Aorta (tissue), 5 donors: Measurements from ENCODE around the gene VSIG10. TPM values are rescaled to one million over a fixed set of nuclear protein-coding genes. Genes with fewer than 3 reads are reported as not detected.
"Not testable (repeated sequence)": the region's sequence is repeated elsewhere in the genome, so short reads cannot be mapped to it uniquely, and the experiment has no call there.

ENCODE experiments used
- ATAC-seq: fragments of 200-7000 bp; cut with Tn5 transposase; one replicate; pipeline ENCODE4 v1.9.1; 2022; ENCODE audit warnings: moderate library complexity; ENCODE audit not compliant: low FRiP score
- DNase-seq, 2 donors: peaks; one replicate each; pipeline ENCODE4 v3.0.0-alpha.2; 2020
- H3K27ac ChIP-seq, 2 donors: one replicate each; pipeline ENCODE4 v1.5.1; 2013; ENCODE audit warnings: low read length in 2 of 2, mild to moderate bottlenecking in 2 of 2, moderate library complexity in 2 of 2, control low read depth in 1 of 2, inconsistent platforms in 1 of 2, low read depth in 1 of 2
- H3K27me3 ChIP-seq, 2 donors: one replicate each; pipeline ENCODE4 v1.6.1; 2013; ENCODE audit warnings: control low read depth in 1 of 2, low read length in 1 of 2, mild to moderate bottlenecking in 1 of 2, moderate library complexity in 1 of 2; ENCODE audit not compliant: insufficient read depth in 2 of 2, control insufficient read depth in 1 of 2
- H3K36me3 ChIP-seq, 2 donors: one replicate each; pipeline ENCODE4 v1.6.1; 2013; ENCODE audit warnings: control low read depth in 1 of 2, low read length in 1 of 2, mild to moderate bottlenecking in 1 of 2; ENCODE audit not compliant: insufficient read depth in 2 of 2, control insufficient read depth in 1 of 2
- H3K4me1 ChIP-seq, 2 donors: one replicate each; pipeline ENCODE4 v1.6.1; 2013; ENCODE audit warnings: low read length in 2 of 2, control low read depth in 1 of 2, mild to moderate bottlenecking in 1 of 2, moderate library complexity in 1 of 2; ENCODE audit not compliant: insufficient read depth in 2 of 2, control insufficient read depth in 1 of 2
- H3K4me3 ChIP-seq, 2 donors: one replicate each; pipeline ENCODE4 v1.5.1; 2013; ENCODE audit warnings: low read length in 2 of 2, control low read depth in 1 of 2, mild to moderate bottlenecking in 1 of 2
- H3K9me3 ChIP-seq: one replicate; pipeline ENCODE4 v1.6.1; 2013; ENCODE audit warnings: mild to moderate bottlenecking, low read length; ENCODE audit not compliant: control insufficient read depth
- WGBS, 2 donors: extraction: QIAGEN DNeasy Blood & Tissue Kit; methylation state at CpG; one replicate each; pipeline ENCODE4 v1.1.7; 2013; 5-methylcytosine and 5-hydroxymethylcytosine counted together
- intact Hi-C, 2 donors: fragments of 100-400 bp; cut with DNase I; formaldehyde crosslinking; loops; one replicate each; pipeline versions ENCODE4 v1.14.2 to v1.15.0; 2022
- polyA plus RNA-seq, 2 donors: library from polyadenylated mRNA; stranded (reverse); fragments of 200-250 nt; gene quantifications; one replicate each; pipeline ENCODE4 v1.2.3, GENCODE V29; 2013
- total RNA-seq, 2 donors: library from RNA; stranded (reverse); fragmentation: NEBNext Ultra II Directional; extraction: Animal tissue kit (Norgen Biotek cat#: 25700); gene quantifications; one replicate each; pipeline ENCODE4 v1.2.1, GENCODE V29; 2021
- donor health status: healthy with polysubstance abuse.
- donor health status: Bipolar disorder and iron deficiency.
- donor health status: DM: no; HTN: no; CAD: no.
- donor health status: DM: no; HTN: no; CAD: no.
- donor health status: DM: yes; HTN: yes; CAD: no.

Gene VSIG10
- total and polyA plus RNA-seq, 4 donors, result 7.3 to 21.7 (median 15.5) TPM

DNA sequence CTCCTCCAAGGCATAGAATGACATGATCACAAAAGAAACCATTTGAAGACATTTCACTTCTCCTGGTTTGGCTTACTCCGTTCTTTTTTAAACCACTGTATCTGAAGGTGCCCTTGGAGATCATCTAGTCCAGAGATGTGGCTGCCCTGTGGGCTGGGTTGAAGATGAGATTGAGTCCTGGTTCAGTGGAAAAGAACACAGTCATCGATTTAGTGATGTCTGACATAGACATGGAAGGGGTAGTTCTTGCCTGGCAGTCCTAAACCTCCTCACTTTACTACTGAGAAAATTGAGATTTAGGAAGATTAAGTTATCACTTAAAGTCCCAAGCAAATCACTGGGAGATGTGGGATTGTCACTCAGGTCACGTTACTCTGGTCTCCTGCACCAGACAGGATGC lies 2.8 kb downstream of the VSIG10 start:
- H3K4me1 ChIP-seq, result no peaks in the 10 kb centered on the region
- WGBS, 2 donors, result 92 to 93% methylated on average over 3 of the region's 3 CpGs
- ATAC-seq, result no peak
- H3K36me3 ChIP-seq, result no peaks in the 10 kb centered on the region
- DNase-seq, result no peak
- no peaks in the 10 kb centered on the region for H3K9me3 ChIP-seq
- H3K27me3 ChIP-seq, result no peaks in the 10 kb centered on the region
- intact Hi-C loops, result loop anchor here (5.0 kb wide), 1 partner anchor 39 kb away; the partner anchor contains the start of gene WSB2 (in 2 of the 2)
- H3K27ac ChIP-seq, result no peak overlapping the region
- no peak overlapping the region for H3K4me3 ChIP-seq

GRCh38 chr12:118098911-118099671 lies 4.7 kb downstream of the VSIG10 start:
- H3K4me3 ChIP-seq, result no peak overlapping the region
- H3K4me1 ChIP-seq, result no peaks in the 10 kb centered on the region
- ATAC-seq (no peak), DNase-seq (no peak)
- WGBS, 2 donors, result 91 to 93% methylated on average over 12 of the region's 12 CpGs
- intact Hi-C loops, result no loop called here
- no peak overlapping the region for H3K27ac ChIP-seq
- no peaks in the 10 kb centered on the region for H3K36me3 ChIP-seq
- H3K9me3 ChIP-seq, result no peaks in the 10 kb centered on the region
- no peaks in the 10 kb centered on the region for H3K27me3 ChIP-seq

DNA sequence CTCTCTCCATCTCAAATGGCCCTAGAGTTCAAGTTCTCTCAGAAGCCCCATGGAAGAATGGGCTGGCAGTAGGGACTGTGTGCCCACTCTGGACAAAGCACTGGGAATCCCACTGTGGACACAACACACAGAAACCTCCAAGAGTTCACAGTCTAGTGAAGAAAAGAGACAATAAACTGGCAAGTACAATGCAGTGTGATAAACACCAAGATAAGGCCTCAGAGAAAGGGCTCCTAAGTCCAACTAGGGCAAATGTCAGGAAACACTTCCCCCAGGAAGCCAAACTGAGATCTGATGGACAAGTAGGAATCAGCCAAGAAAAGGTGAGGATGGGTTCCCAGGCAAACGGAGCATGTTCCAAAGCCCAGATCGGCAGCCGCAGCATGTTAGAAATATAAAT lies 5.4 kb downstream of the VSIG10 start:
- Histone ChIP-seq H3K27me3 (no peaks in the 10 kb centered on the region), H3K4me1 (no peaks in the 10 kb centered on the region), H3K4me3 (no peak overlapping the region), H3K27ac (no peak overlapping the region), H3K36me3 (no peaks in the 10 kb centered on the region), H3K9me3 (no peaks in the 10 kb centered on the region)
- no peak for DNase-seq
- WGBS, 2 donors, result 92 to 95% methylated on average over 3 of the region's 3 CpGs
- ATAC-seq, result no peak
- intact Hi-C loops, result no loop called here

DNA sequence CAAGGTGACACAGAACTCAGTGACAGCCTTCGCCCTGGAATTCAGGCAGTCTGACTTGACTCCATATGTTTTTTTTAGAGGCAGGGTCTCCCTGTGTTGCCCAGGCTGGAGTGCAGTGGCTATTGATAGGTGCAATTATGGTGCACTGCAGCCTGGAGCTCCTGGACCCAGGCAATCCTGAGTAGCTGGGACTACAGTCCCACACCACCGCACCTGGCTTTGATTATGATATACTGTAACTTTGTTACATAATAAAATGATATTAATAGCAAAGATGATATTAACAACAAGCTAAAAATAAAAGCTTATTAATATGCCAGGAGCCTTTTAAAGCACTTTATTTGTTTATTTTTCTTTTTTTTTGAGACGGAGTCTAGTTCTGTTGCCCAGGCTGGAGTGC lies 9.8 kb downstream of the VSIG10 start:
- Histone ChIP-seq H3K9me3 (no peaks in the 10 kb centered on the region), H3K27me3 (no peaks in the 10 kb centered on the region), H3K4me1 (no peaks in the 10 kb centered on the region), H3K4me3 (no peak overlapping the region), H3K27ac (no peak overlapping the region), H3K36me3 (no peaks in the 10 kb centered on the region)
- intact Hi-C loops, result no loop called here
- DNase-seq (no peak), ATAC-seq (no peak)
- 78 to 79% methylated on average over 3 of the region's 3 CpGs for WGBS, 2 donors

- WGBS, 2 donors, result 92 to 94% methylated on average over 9 of the region's 9 CpGs
- Histone ChIP-seq H3K9me3 (no peaks in the 10 kb centered on the region), H3K27ac (no peak overlapping the region), H3K4me3 (no peak overlapping the region), H3K27me3 (no peaks in the 10 kb centered on the region), H3K4me1 (no peaks in the 10 kb centered on the region), H3K36me3 (no peaks in the 10 kb centered on the region)
- ATAC-seq, result no peak
- no peak for DNase-seq
- intact Hi-C loops, result no loop called here
Measured at GRCh38 chr12:118089782-118090181, 14.0 kb downstream of the VSIG10 start.

GRCh38 chr12:118082161-118082560 lies 21.6 kb downstream of the VSIG10 start:
- no peak overlapping the region for H3K4me3 ChIP-seq
- H3K9me3 ChIP-seq, result no peaks in the 10 kb centered on the region
- H3K27ac ChIP-seq, result no peak overlapping the region
- WGBS, 2 donors, result 87 to 94% methylated on average over 9 of the region's 9 CpGs
- H3K4me1 ChIP-seq, result no peaks in the 10 kb centered on the region
- DNase-seq (no peak), ATAC-seq (no peak)
- H3K27me3 ChIP-seq, result no peaks in the 10 kb centered on the region
- intact Hi-C loops, result no loop called here
- peaks cover 0 to 4% of the 10 kb centered on the region in 2 donors for H3K36me3 ChIP-seq

DNA sequence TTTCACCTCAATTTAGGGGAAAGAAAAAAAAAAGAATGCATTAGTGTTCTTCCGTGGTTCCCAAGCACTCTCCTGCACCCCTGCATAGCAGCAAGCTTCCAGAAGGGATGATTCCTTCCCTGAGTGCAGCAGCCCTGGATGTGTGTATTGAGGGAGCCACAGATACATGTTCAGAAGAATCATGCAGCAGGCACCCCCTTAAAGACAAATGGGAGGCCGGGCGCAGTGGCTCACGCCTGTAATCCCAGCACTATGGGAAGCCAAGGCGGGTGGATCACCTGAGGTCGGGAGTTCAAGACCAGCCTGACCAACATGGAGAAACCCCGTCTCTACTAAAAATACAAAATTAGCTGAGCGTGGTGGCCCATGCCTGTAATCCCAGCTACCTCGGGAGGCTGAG lies 22.3 kb downstream of the VSIG10 start:
- H3K27ac ChIP-seq, H3K36me3 ChIP-seq, H3K27me3 ChIP-seq, H3K9me3 ChIP-seq, H3K4me1 ChIP-seq, intact Hi-C loops, ATAC-seq, H3K4me3 ChIP-seq, DNase-seq: not testable (repeated sequence)
- 94 to 97% methylated on average over 9 of the region's 9 CpGs for WGBS, 2 donors

GRCh38 chr12:118073768-118074167 lies 30.0 kb downstream of the VSIG10 start:
- Histone ChIP-seq H3K4me3 (no peak overlapping the region), H3K9me3 (no peaks in the 10 kb centered on the region), H3K4me1 (no peaks in the 10 kb centered on the region), H3K27me3 (no peaks in the 10 kb centered on the region), H3K27ac (no peak overlapping the region), H3K36me3 (peaks cover 0 to 4% of the 10 kb centered on the region in 2 donors)
- no peak for ATAC-seq
- DNase-seq, result no peak
- intact Hi-C loops, result no loop called here
- 87 to 88% methylated on average over 4 of the region's 4 CpGs for WGBS, 2 donors

DNA sequence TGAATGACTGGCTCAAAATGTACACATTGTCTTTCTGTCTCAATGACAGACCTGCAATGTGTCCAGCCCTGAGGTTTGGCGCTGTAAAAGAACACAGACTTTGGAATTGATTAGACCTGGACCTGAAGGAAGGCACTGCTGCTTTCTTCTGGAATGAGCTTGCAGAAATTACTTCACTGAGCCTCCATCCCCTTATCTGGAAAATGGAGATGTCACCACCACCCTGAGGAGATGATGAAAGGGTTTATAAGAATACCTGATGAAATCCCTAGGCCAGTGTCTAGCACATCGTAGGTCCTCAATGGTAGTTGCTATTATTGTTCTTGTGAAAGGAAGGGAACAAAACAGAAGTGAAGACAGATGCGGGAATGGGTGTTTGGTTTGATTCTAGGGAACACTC lies 33.2 kb downstream of the VSIG10 start:
- 95 to 97% methylated on average over 3 of the region's 3 CpGs for WGBS, 2 donors
- no peak for DNase-seq

More for the DNA sequence above, 33.2 kb downstream of the VSIG10 start:
- no peaks in the 10 kb centered on the region for H3K36me3 ChIP-seq
- ATAC-seq, result no peak
- H3K4me3 ChIP-seq, result no peak overlapping the region
- H3K27me3 ChIP-seq, result no peaks in the 10 kb centered on the region
- no peaks in the 10 kb centered on the region for H3K9me3 ChIP-seq
- intact Hi-C loops, result no loop called here
- H3K27ac ChIP-seq, result no peak overlapping the region
- H3K4me1 ChIP-seq, result no peaks in the 10 kb centered on the region
